K562 (cell line): Measurements from ENCODE around the gene LZTR1. TPM values are rescaled to one million over a fixed set of nuclear protein-coding genes. Genes with fewer than 3 reads are reported as not detected.

Experiments used
- ATF3 ChIP-seq, 2 experiments: fragments of 450-650 bp in 1 of 2; sonication (generic) in 1 of 2; formaldehyde crosslinking in 1 of 2; IDR thresholded peaks in 1 of 2; conservative IDR thresholded peaks in 1 of 2; 2 replicates each; pipeline versions ENCODE4 v1.6.1 to v1.8.1; 2016 to 2023; ENCODE audit warnings: mild to moderate bottlenecking in 2 of 2, moderate library complexity in 2 of 2, inconsistent platforms in 1 of 2, missing genetic modification reagents in 1 of 2
- CBFA2T3 ChIP-seq: fragments of 450-650 bp; IDR thresholded peaks from 2 replicates; pipeline ENCODE4 v1.6.1; 2017
- CHAMP1 ChIP-seq: fragments of 450-650 bp; IDR thresholded peaks from 2 replicates; pipeline ENCODE4 v1.6.1; 2016; ENCODE audit warnings: mild to moderate bottlenecking
- EHMT2 ChIP-seq: fragments of 450-650 bp; IDR thresholded peaks from 2 replicates; pipeline ENCODE4 v1.6.1; 2018; ENCODE audit warnings: antibody characterized with exemption
- ELK1 ChIP-seq: sonication (generic); formaldehyde crosslinking; IDR thresholded peaks from 2 replicates; pipeline ENCODE4 v1.8.1; 2022; ENCODE audit warnings: missing genetic modification reagents
- ERF ChIP-seq: fragments of 450-650 bp; formaldehyde crosslinking; IDR thresholded peaks from 2 replicates; pipeline ENCODE4 v1.4.0; 2020; ENCODE audit warnings: mild to moderate bottlenecking, mixed read lengths
- ETV5 ChIP-seq: sonication (generic); formaldehyde crosslinking; IDR thresholded peaks from 2 replicates; pipeline ENCODE4 v1.4.0; 2020; ENCODE audit warnings: low read depth, mild to moderate bottlenecking, missing genetic modification reagents
- HEY1 ChIP-seq: fragments of 250-450 bp; sonication (Bioruptor Pico); IDR thresholded peaks from 2 replicates; pipeline ENCODE4 v1.5.0; 2020; ENCODE audit warnings: mild to moderate bottlenecking, moderate library complexity, borderline replicate concordance
- MBD1 ChIP-seq: fragments of 250-450 bp; sonication (Bioruptor Pico); IDR thresholded peaks from 2 replicates; pipeline ENCODE4 v1.8.0; 2022; ENCODE audit warnings: inconsistent platforms
- MCM5 ChIP-seq: fragments of 450-650 bp; IDR thresholded peaks from 2 replicates; pipeline ENCODE4 v1.6.1; 2016; ENCODE audit warnings: low read depth
- MECOM ChIP-seq: fragments of 250-450 bp; sonication (Bioruptor Pico); IDR thresholded peaks from 2 replicates; pipeline ENCODE4 v1.8.0; 2022; ENCODE audit warnings: inconsistent platforms
- NCOA1 ChIP-seq: fragments of 450-650 bp; IDR thresholded peaks from 2 replicates; pipeline ENCODE4 v1.6.1; 2016; ENCODE audit warnings: low read depth
- PHF20 ChIP-seq: fragments of 450-650 bp; IDR thresholded peaks from 2 replicates; pipeline ENCODE4 v1.6.1; 2018; ENCODE audit not compliant: partially characterized antibody
- POLR2AphosphoS5 ChIP-seq: IDR thresholded peaks from 2 replicates; pipeline ENCODE4 v1.6.1; 2011; ENCODE audit warnings: mild to moderate bottlenecking, low read depth, low read length, moderate library complexity; ENCODE audit not compliant: control insufficient read depth, insufficient read depth
- SIX5 ChIP-seq, 2 experiments: IDR thresholded peaks; 2 replicates each; pipeline ENCODE4 v1.6.1; 2011; ENCODE audit warnings: low read length in 2 of 2, borderline replicate concordance in 1 of 2, low read depth in 1 of 2, mild to moderate bottlenecking in 1 of 2, moderate library complexity in 1 of 2; ENCODE audit not compliant: insufficient read depth in 1 of 2
- SMARCE1 ChIP-seq: fragments of 450-650 bp; IDR thresholded peaks from 2 replicates; pipeline ENCODE4 v1.7.1; 2016; ENCODE audit warnings: mild to moderate bottlenecking
- SP1 ChIP-seq: sonication (generic); formaldehyde crosslinking; IDR thresholded peaks from 2 replicates; pipeline ENCODE4 v1.8.1; 2022; ENCODE audit warnings: mild to moderate bottlenecking, missing genetic modification reagents
- TCFL5 ChIP-seq: fragments of 250-450 bp; sonication (Bioruptor Pico); conservative IDR thresholded peaks from 2 replicates; pipeline ENCODE4 v1.6.1; 2021; ENCODE audit warnings: mild to moderate bottlenecking, moderate library complexity, matching md5 sums
- ZNF197 ChIP-seq: fragments of 200-800 bp; sonication (Bioruptor generic); IDR thresholded peaks from 2 replicates; pipeline ENCODE4 v1.6.1; 2016; ENCODE audit warnings: low read depth, missing genetic modification characterization, missing compliant biosample characterization
- ZNF395 ChIP-seq: fragments of 200-800 bp; sonication (Bioruptor generic); IDR thresholded peaks from 2 replicates; pipeline ENCODE4 v1.6.1; 2017; ENCODE audit warnings: missing genetic modification characterization, missing compliant biosample characterization
- polyA plus RNA-seq, 8 experiments: library from polyadenylated mRNA; depleted of rRNA in 4 of 8; stranded (reverse) in 5 of 8; unstranded in 3 of 8; fragments of >200 nt; fragmentation: Nextera tagmentation in 2 of 8; fragmentation: Illumina TruSeq in 1 of 8; extraction: Ambion mirVana in 2 of 8; extraction: Trizol in 1 of 8; gene quantifications; 2 replicates each; pipeline versions ENCODE4 v1.2.1 to v1.2.3, GENCODE V29; 2011 to 2014; ENCODE audit warnings: inconsistent platforms in 1 of 8, missing spikeins in 1 of 8
- total RNA-seq, 7 experiments: library from RNA; depleted of rRNA in 6 of 7; stranded (reverse); fragments of >200 nt in 6 of 7; fragmentation: Illumina TruSeq in 2 of 7; extraction: Trizol in 2 of 7; gene quantifications; 2 replicates each; pipeline versions ENCODE4 v1.2.1 to v1.2.3, GENCODE V29; 2011 to 2021; ENCODE audit warnings: low replicate concordance in 1 of 7

The LZTR1 gene
- total and polyA plus RNA-seq, 9 of the 15 experiments (the other 6 are each of a cell fraction or from before 2014, with no cell fraction given), result 2.2 to 135 (median 63.0) TPM

GRCh38 chr22:20959578-20960461 is 22.3 kb upstream of the LZTR1 start (continued):
- TF ChIP-seq MBD1, result no peak
- TF ChIP-seq ZNF197, result no peak
- TF ChIP-seq TCFL5 (CRISPR knock-in tag), result no peak
- no peak for TF ChIP-seq EHMT2
- no peak for TF ChIP-seq SP1 (CRISPR knock-in tag)
- TF ChIP-seq ATF3 (IDR thresholded peaks at IDR 0.05), result no peak
- no peak; the same call in 1 of the 2 replicates for TF ChIP-seq ATF3 (CRISPR knock-in tag; conservative IDR thresholded peaks at IDR 0.05)
- TF ChIP-seq ERF (CRISPR knock-in tag), result no peak
- no peak for TF ChIP-seq SMARCE1
- TF ChIP-seq ELK1 (CRISPR knock-in tag), result no peak
- no peak for TF ChIP-seq MCM5
- TF ChIP-seq NCOA1, result peak; percentile 29; the same call in 1 of the 2 replicates
- TF ChIP-seq HEY1, result no peak
- TF ChIP-seq MECOM, result no peak
- TF ChIP-seq SIX5 (IDR thresholded peaks at IDR 0.05; ENCODE audit: borderline replicate concordance in 1 of 2, insufficient read depth in 1 of 2, low read depth in 1 of 2, low read length in 2 of 2), result no peak
- TF ChIP-seq PHF20, result peak; percentile 23
- no peak for TF ChIP-seq ZNF395 (CRISPR knock-in tag)
- no peak for TF ChIP-seq CBFA2T3
- no peak for TF ChIP-seq ETV5 (CRISPR knock-in tag)
- TF ChIP-seq POLR2AphosphoS5, result no peak
- TF ChIP-seq CHAMP1, result no peak
